Lower leg skin (tissue), 4 donors: ENCODE results near the gene WNT8A. TPM values are rescaled to one million over a fixed set of nuclear protein-coding genes. Genes with fewer than 3 reads are reported as not detected.

Source experiments
- DNase-seq, 2 donors: peaks; one replicate each; pipeline ENCODE4 v3.0.0-alpha.2; 2019; ENCODE audit warnings: low spot score in 2 of 2
- H3K4me3 ChIP-seq: fragments of 200-600 bp; sonication (generic); 2 replicates; pipeline ENCODE4 v1.5.1; 2017; ENCODE audit warnings: mild to moderate bottlenecking, low read depth; ENCODE audit not compliant: poor library complexity, severe bottlenecking
- POLR2A ChIP-seq, 2 donors: fragments of 450-650 bp; IDR thresholded peaks; one replicate each; pipeline ENCODE4 v1.6.1; 2016 to 2017; ENCODE audit warnings: antibody characterized with exemption in 2 of 2, mild to moderate bottlenecking in 1 of 2, moderate library complexity in 1 of 2
- WGBS, 2 donors: methylation state at CpG; one replicate each; pipeline ENCODE4 v1.1.5; 2018; 5-methylcytosine and 5-hydroxymethylcytosine counted together
- intact Hi-C: fragments of 100-400 bp; cut with DNase I; formaldehyde crosslinking; loops from one replicate; pipeline ENCODE4 v1.15.0; 2023; ENCODE audit warnings: low total_unique reads
- total RNA-seq, 4 donors: library from RNA; depleted of rRNA; stranded (reverse); fragments of >200 nt; gene quantifications; one replicate each; pipeline ENCODE4 v1.1.0, GENCODE V29; 2016
- TF ChIP-seq, protein P1 (sequence below), 3 donors: fragments of 450-650 bp; IDR thresholded peaks; one replicate each; pipeline ENCODE4 v1.5.1; 2016; ENCODE audit warnings: antibody characterized with exemption in 3 of 3, mild to moderate bottlenecking in 3 of 3, moderate library complexity in 2 of 3

WNT8A gene
- total RNA-seq, 4 donors from 2014 or later: not detected

- intact Hi-C loops: no loop called here
- TF ChIP-seq, protein P1, sequence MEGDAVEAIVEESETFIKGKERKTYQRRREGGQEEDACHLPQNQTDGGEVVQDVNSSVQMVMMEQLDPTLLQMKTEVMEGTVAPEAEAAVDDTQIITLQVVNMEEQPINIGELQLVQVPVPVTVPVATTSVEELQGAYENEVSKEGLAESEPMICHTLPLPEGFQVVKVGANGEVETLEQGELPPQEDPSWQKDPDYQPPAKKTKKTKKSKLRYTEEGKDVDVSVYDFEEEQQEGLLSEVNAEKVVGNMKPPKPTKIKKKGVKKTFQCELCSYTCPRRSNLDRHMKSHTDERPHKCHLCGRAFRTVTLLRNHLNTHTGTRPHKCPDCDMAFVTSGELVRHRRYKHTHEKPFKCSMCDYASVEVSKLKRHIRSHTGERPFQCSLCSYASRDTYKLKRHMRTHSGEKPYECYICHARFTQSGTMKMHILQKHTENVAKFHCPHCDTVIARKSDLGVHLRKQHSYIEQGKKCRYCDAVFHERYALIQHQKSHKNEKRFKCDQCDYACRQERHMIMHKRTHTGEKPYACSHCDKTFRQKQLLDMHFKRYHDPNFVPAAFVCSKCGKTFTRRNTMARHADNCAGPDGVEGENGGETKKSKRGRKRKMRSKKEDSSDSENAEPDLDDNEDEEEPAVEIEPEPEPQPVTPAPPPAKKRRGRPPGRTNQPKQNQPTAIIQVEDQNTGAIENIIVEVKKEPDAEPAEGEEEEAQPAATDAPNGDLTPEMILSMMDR (IDR thresholded peaks at IDR 0.05): no peak
- no peak overlapping the region for H3K4me3 ChIP-seq
- 84 to 88% methylated on average over 2 of the region's 2 CpGs for WGBS, 2 donors
- DNase-seq: peak in 1 of 2 donors; percentile 1
Observed at GRCh38 chr5:138096363-138096762, 12.5 kb downstream of the WNT8A start.

DNA sequence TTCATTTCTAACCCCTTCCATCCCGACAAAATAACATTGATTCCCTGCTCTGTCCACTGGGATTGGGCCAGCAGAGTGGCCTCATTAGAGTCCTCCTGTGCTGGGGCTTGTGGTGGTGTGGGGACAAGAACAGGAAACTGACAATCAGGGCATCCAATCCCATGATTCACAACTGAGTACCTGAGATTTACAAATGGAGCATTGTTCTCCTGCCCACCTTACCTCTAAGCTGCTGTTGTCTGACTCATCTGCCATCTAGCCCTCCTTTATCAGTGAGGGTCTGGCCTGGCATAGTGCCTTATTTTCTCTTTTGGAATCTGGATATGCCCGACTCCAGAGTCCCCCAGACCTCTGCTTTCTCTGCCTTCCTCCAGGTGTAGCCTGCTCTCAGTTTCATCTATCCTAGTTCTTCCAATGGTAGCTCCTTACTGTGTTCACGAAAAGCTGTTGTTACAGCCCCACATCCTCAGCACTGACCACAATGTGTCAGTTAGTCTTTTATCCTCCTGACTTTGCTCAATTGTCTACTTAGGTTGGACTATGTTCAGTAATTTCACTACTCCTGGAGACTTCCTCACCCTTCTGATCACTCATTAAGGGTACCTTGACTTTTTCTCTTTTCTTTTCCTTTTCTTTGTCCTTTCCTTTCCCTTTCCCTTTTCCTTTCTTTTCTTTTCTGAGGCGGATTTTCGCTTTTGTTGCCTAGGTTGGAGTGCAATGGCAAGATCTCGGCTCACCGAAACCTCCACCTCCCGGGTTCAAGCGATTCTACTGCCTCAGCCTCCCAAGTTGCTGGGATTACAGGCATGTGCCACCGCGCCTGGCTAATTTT lies 13.4 kb downstream of the WNT8A start:
- no peak for DNase-seq
- H3K4me3 ChIP-seq: no peak overlapping the region
- WGBS, 2 donors: 89 to 95% methylated on average over 11 of the region's 11 CpGs
- no peak for TF ChIP-seq POLR2A (IDR thresholded peaks at IDR 0.05)
- TF ChIP-seq, protein P1 (IDR thresholded peaks at IDR 0.05): no peak
- intact Hi-C loops: no loop called here

DNA sequence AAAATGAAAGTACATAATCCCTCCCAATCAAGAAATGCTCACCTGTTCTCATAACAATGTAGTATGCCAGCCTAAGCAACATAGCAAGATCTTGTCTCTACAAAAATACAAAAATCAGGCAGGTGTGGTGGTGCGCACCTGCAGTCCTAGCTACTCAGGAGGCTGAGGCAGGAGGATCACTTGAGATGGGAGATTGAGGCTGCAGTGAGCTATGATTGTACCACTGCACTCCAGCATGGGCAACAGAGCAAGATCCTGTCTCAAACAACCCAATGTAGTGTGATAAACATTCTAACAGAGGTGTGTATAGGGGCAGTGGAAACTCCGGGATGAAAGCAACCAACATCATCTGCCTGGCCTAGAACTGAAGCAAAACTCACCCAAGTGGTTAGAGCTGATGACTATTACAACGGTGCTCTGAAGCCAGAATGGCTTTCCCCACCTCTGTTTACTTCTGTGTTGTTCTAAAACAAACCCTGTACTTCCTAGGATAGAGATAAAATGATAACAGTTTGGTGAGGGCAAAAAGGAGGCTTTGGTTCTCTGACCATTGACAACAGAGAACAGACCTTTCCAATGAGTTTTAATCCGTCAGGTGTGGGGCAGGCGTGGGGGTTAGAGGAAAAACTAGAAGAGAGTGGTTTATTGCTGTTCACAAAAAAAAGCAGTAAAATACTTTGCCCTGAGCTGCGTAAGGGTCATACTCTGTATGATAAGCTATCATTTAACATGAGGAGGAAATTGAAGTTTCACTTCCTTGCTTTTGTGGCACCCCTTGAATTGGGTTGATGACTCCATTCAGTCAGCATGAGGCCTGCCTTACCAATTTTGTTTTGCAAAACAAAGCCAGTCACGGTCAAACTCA lies 18.9 kb downstream of the WNT8A start:
- 48 to 66% methylated on average over 7 of the region's 7 CpGs for WGBS, 2 donors
- intact Hi-C loops: no loop called here
- peak in 1 of 2 donors; percentile 3 for DNase-seq
- TF ChIP-seq, protein P1 (IDR thresholded peaks at IDR 0.05): no peak
- TF ChIP-seq POLR2A (IDR thresholded peaks at IDR 0.05): no peak
- no peak overlapping the region for H3K4me3 ChIP-seq

DNA sequence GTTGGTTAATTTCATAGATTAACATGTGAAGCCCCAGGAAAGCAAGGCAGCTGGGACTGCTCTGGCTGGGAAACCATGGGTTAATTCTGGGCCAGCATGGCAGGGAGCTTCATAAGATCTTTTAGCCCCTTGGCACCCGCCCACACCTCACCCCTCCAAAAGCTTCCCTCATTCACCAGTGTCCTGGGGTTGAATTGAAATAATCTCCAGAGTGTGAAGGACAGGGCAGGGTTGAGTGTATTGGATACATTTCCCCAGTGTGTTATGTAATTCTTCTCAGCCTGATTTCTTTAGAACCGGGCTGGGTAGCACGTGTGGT lies 19.4 kb downstream of the WNT8A start:
- intact Hi-C loops: no loop called here
- no peak for TF ChIP-seq POLR2A (IDR thresholded peaks at IDR 0.05)
- TF ChIP-seq, protein P1 (IDR thresholded peaks at IDR 0.05): no peak
- H3K4me3 ChIP-seq: no peak overlapping the region
- 23 to 28% methylated on average over 3 of the region's 3 CpGs for WGBS, 2 donors
- DNase-seq: peak in 1 of 2 donors; percentile 70

GRCh38 chr5:138105709-138106108 lies 21.9 kb downstream of the WNT8A start:
- no peak overlapping the region for H3K4me3 ChIP-seq
- intact Hi-C loops: no loop called here
- no peak for TF ChIP-seq POLR2A (IDR thresholded peaks at IDR 0.05)
- TF ChIP-seq, protein P1 (IDR thresholded peaks at IDR 0.05): no peak
- DNase-seq: no peak
- WGBS, 2 donors: 86 to 89% methylated on average over 6 of the region's 6 CpGs
